K562 (cell line): ENCODE data around the gene PATJ. TPM values are rescaled to one million over a fixed set of nuclear protein-coding genes. Genes with fewer than 3 reads are reported as not detected.
A peak's percentile ranks its signal among the peaks of the same experiment; 100 is the strongest.

ENCODE experiments used
- ATAC-seq: fragments of 200-7000 bp; cut with Tn5 transposase; 3 replicates; pipeline ENCODE4 v1.9.1; 2020; ENCODE audit warnings: moderate library complexity
- Bru-seq: library from RNA; stranded (reverse); fragments of 400-500 nt; gene quantifications from one replicate; lab custom pipeline; 2021; lab: Mats Ljungman, UMichigan
- BruChase-seq, 2 experiments: library from RNA; stranded (reverse); fragments of 400-500 nt; gene quantifications; one replicate each; lab custom pipeline; 2021; lab: Mats Ljungman, UMichigan
- BruUV-seq: library from RNA; stranded (reverse); fragments of 400-500 nt; replicated peaks from 2 replicates; lab custom pipeline; 2021; lab: Mats Ljungman, UMichigan
- CTCF ChIA-PET: fragments of 300-600 bp; formaldehyde crosslinking; extraction: SDS; loops from one replicate; lab custom pipeline; 2021; ENCODE audit warnings: low intra/inter-chr PET ratio; lab: Yijun Ruan, JAX
- POLR2A ChIA-PET: fragments of 300-600, 350-650 bp; sonication (Branson Sonifier 250); formaldehyde crosslinking; extraction: SDS; loops from one replicate; lab custom pipeline; 2021; ENCODE audit warnings: antibody characterized with exemption, inconsistent platforms; lab: Yijun Ruan, JAX
- DNase-seq, 4 experiments: peaks; one replicate each; pipeline versions ENCODE4 v3.0.0 to v3.0.0-alpha.2; 2011 to 2018; ENCODE audit warnings: low spot score in 3 of 4, mixed read lengths in 3 of 4; ENCODE audit errors: extremely low read depth in 1 of 4
- FAIRE-seq: peaks from 2 replicates; lab custom pipeline; 2011; peaks lifted over from hg19 to GRCh38; lab: Jason Lieb, UNC
- H2AFZ ChIP-seq: 2 replicates; pipeline ENCODE4 v1.6.0; 2011; ENCODE audit warnings: low read depth, low read length, control low read depth, inconsistent platforms
- H3K27ac ChIP-seq: fragments of 200-600 bp; 3 replicates; pipeline ENCODE4 v1.8.0; 2011; ENCODE audit warnings: low read depth, mild to moderate bottlenecking, control low read depth, inconsistent platforms, low read length, moderate library complexity, mixed read lengths; ENCODE audit errors: extremely low read depth
- H3K27me3 ChIP-seq, 2 experiments: fragments of 300-600 bp in 1 of 2; 2 replicates in 1 of 2; 3 replicates in 1 of 2; pipeline versions ENCODE4 v1.6.0 to v1.8.0; 2011; ENCODE audit warnings: inconsistent platforms in 2 of 2, low read length in 2 of 2, mild to moderate bottlenecking in 1 of 2, mixed read lengths in 1 of 2, moderate library complexity in 1 of 2; ENCODE audit not compliant: control insufficient read depth in 2 of 2, insufficient read depth in 2 of 2
- H3K36me3 ChIP-seq: fragments of 300-600 bp; 3 replicates; pipeline ENCODE4 v1.8.0; 2011; ENCODE audit warnings: mild to moderate bottlenecking, low read length, inconsistent platforms; ENCODE audit not compliant: control insufficient read depth, insufficient read depth
- H3K4me1 ChIP-seq, 2 experiments: fragments of 200-600 bp in 1 of 2; replicated peaks in 1 of 2; 2 replicates in 1 of 2; 3 replicates in 1 of 2; pipeline versions ENCODE4 v1.5.1 to v1.8.0; 2011; ENCODE audit warnings: inconsistent platforms in 2 of 2, low read length in 2 of 2, mild to moderate bottlenecking in 1 of 2, mixed read lengths in 1 of 2, moderate library complexity in 1 of 2; ENCODE audit not compliant: control insufficient read depth in 2 of 2, insufficient read depth in 2 of 2
- H3K4me2 ChIP-seq: 2 replicates; pipeline ENCODE4 v1.6.1; 2011; ENCODE audit warnings: low read length, control low read depth, inconsistent platforms, mixed read lengths; ENCODE audit not compliant: insufficient read depth
- H3K4me3 ChIP-seq: fragments of 200-600 bp; sonication (generic), shearing (Covaris generic); 2 replicates; pipeline ENCODE4 v1.5.1; 2016; ENCODE audit warnings: control low read depth, inconsistent platforms
- H3K79me2 ChIP-seq: fragments of 200-600 bp; 3 replicates; pipeline ENCODE4 v1.8.0; 2011; ENCODE audit warnings: low read length, inconsistent platforms; ENCODE audit not compliant: control insufficient read depth, insufficient read depth
- H3K9ac ChIP-seq, 2 experiments: 2 replicates each; pipeline versions ENCODE4 v1.6.0 to v1.6.1; 2011; ENCODE audit warnings: low read depth in 2 of 2, low read length in 2 of 2, control low read depth in 1 of 2, inconsistent platforms in 1 of 2, mild to moderate bottlenecking in 1 of 2, mixed read lengths in 1 of 2; ENCODE audit not compliant: insufficient read depth in 1 of 2
- H3K9me1 ChIP-seq: one replicate; pipeline ENCODE4 v1.6.0; 2011; ENCODE audit warnings: inconsistent platforms, mild to moderate bottlenecking, low read length, moderate library complexity; ENCODE audit not compliant: control insufficient read depth, insufficient read depth
- H3K9me3 ChIP-seq: replicated peaks from 2 replicates; pipeline ENCODE4 v1.5.1; 2011; ENCODE audit warnings: low read depth, low read length, inconsistent platforms; ENCODE audit not compliant: control insufficient read depth, insufficient read depth
- H4K20me1 ChIP-seq: replicated peaks from 2 replicates; pipeline ENCODE4 v1.6.1; 2011; ENCODE audit warnings: low read length, inconsistent platforms, mixed read lengths; ENCODE audit not compliant: control insufficient read depth, insufficient read depth
- ASH1L ChIP-seq: fragments of 450-650 bp; IDR thresholded peaks from 2 replicates; pipeline ENCODE4 v1.6.1; 2018; ENCODE audit warnings: borderline replicate concordance, mild to moderate bottlenecking, low read depth; ENCODE audit not compliant: partially characterized antibody
- CBX5 ChIP-seq: IDR thresholded peaks from 2 replicates; pipeline ENCODE4 v1.6.1; 2014; ENCODE audit warnings: low read depth, borderline replicate concordance
- CTBP1 ChIP-seq: fragments of 450-650 bp; IDR thresholded peaks from 2 replicates; pipeline ENCODE4 v1.6.1; 2016; ENCODE audit warnings: borderline replicate concordance
- ELF2 ChIP-seq: fragments of 250-450 bp; sonication (Bioruptor Pico); IDR thresholded peaks from 2 replicates; pipeline ENCODE4 v1.5.0; 2021; ENCODE audit warnings: mild to moderate bottlenecking
- FIP1L1 ChIP-seq: fragments of 200-400 bp; formaldehyde crosslinking; IDR thresholded peaks from 2 replicates; pipeline ENCODE4 v1.6.1; 2018; ENCODE audit warnings: mild to moderate bottlenecking, low read depth, low read length; ENCODE audit not compliant: poor library complexity, severe bottlenecking
- HEY1 ChIP-seq: fragments of 250-450 bp; sonication (Bioruptor Pico); IDR thresholded peaks from 2 replicates; pipeline ENCODE4 v1.5.0; 2020; ENCODE audit warnings: mild to moderate bottlenecking, moderate library complexity, borderline replicate concordance
- MCM3 ChIP-seq: fragments of 450-650 bp; IDR thresholded peaks from 2 replicates; pipeline ENCODE4 v1.6.1; 2016
- POU5F1 ChIP-seq: fragments of 150-350 bp; IDR thresholded peaks from 2 replicates; pipeline ENCODE4 v1.6.1; 2014; ENCODE audit warnings: borderline replicate concordance, low read length, low read depth, mild to moderate bottlenecking; ENCODE audit not compliant: partially characterized antibody
- RBM39 ChIP-seq: fragments of 200-400 bp; formaldehyde crosslinking; optimal IDR thresholded peaks from 2 replicates; pipeline ENCODE3; 2018; ENCODE audit warnings: low read depth, low read length
- TEAD2 ChIP-seq: fragments of 450-650 bp; IDR thresholded peaks from 2 replicates; pipeline ENCODE4 v1.6.1; 2016; ENCODE audit warnings: missing genetic modification characterization, control low read depth, missing compliant biosample characterization
- ZBTB8A ChIP-seq: fragments of 450-650 bp; IDR thresholded peaks from 2 replicates; pipeline ENCODE4 v1.6.1; 2018; ENCODE audit warnings: mild to moderate bottlenecking, moderate library complexity; ENCODE audit not compliant: partially characterized antibody
- ZSCAN29 ChIP-seq: fragments of 450-650 bp; IDR thresholded peaks from 2 replicates; pipeline ENCODE4 v1.6.1; 2017
- WGBS: fragments of 100-300 bp; shearing (Covaris generic); methylation state at CpG from one replicate; pipeline ENCODE4 v1.1.6; 2016; ENCODE audit warnings: low coverage, mixed read lengths; ENCODE audit not compliant: insufficient coverage; ENCODE audit errors: missing lambda C conversion rate; 5-methylcytosine and 5-hydroxymethylcytosine counted together
- in situ Hi-C: fragments of 300-500 bp; cut with MboI; formaldehyde crosslinking; loops from 4 replicates; pipeline ENCODE4 v1.15.0; 2018; ENCODE audit warnings: inconsistent platforms, mixed read lengths
- intact Hi-C: fragments of 100-400 bp; cut with micrococcal nuclease; formaldehyde crosslinking; loops from 2 replicates; pipeline ENCODE4 v1.14.2; 2022
- long read RNA-seq, 3 experiments: library from polyadenylated mRNA in 2 of 3; library from RNA in 1 of 3; unstranded in 2 of 3; stranded (forward) in 1 of 3; transcript quantifications; one replicate each; pipeline ENCODE4 v2.0.0, GENCODE V29; 2019 to 2022
- polyA minus RNA-seq, 3 experiments: library from RNA; depleted of rRNA, polyadenylated mRNA; stranded (reverse); fragments of >200 nt; gene quantifications; 2 replicates each; pipeline ENCODE4 v1.2.3, GENCODE V29; 2011
- polyA plus RNA-seq, 8 experiments: library from polyadenylated mRNA; depleted of rRNA in 4 of 8; stranded (reverse) in 5 of 8; unstranded in 3 of 8; fragments of >200 nt; fragmentation: Nextera tagmentation in 2 of 8; fragmentation: Illumina TruSeq in 1 of 8; extraction: Ambion mirVana in 2 of 8; extraction: Trizol in 1 of 8; gene quantifications; 2 replicates each; pipeline versions ENCODE4 v1.2.1 to v1.2.3, GENCODE V29; 2011 to 2014; ENCODE audit warnings: inconsistent platforms in 1 of 8, missing spikeins in 1 of 8
- total RNA-seq, 7 experiments: library from RNA; depleted of rRNA in 6 of 7; stranded (reverse); fragments of >200 nt in 6 of 7; fragmentation: Illumina TruSeq in 2 of 7; extraction: Trizol in 2 of 7; gene quantifications; 2 replicates each; pipeline versions ENCODE4 v1.2.1 to v1.2.3, GENCODE V29; 2011 to 2021; ENCODE audit warnings: low replicate concordance in 1 of 7
- TF ChIP-seq, protein P1 (sequence below): sonication (generic); formaldehyde crosslinking; IDR thresholded peaks from 2 replicates; pipeline ENCODE4 v1.8.0; 2023; ENCODE audit warnings: mild to moderate bottlenecking, missing genetic modification reagents

The PATJ gene
- total RNA-seq (2011; cell fraction: chromatin; rRNA removed; ENCODE audit: low replicate concordance): not detected in 2 replicates
- total RNA-seq (2011; cell fraction: nucleolus; rRNA removed): not detected in 2 replicates
- not detected in 2 replicates for total RNA-seq (2011; cell fraction: nucleoplasm; rRNA removed)
- total RNA-seq (2014; rRNA removed) (not detected in 2 replicates), total RNA-seq (2014; rRNA removed; fragmentation: Illumina TruSeq; extraction: Trizol) (not detected in 2 replicates), total RNA-seq (2015; rRNA removed; fragmentation: Illumina TruSeq; extraction: Trizol) (not detected in 2 replicates), total RNA-seq (2021) (0.22 and 0.47 TPM in 2 replicates), polyA plus RNA-seq (2011; rRNA removed) (not detected in 2 replicates), polyA plus RNA-seq (2014; fragmentation: Illumina TruSeq; extraction: Trizol) (not detected in 2 replicates), polyA plus RNA-seq (2014; fragmentation: Nextera tagmentation; extraction: Ambion mirVana) (not detected), polyA plus RNA-seq (2014; rRNA removed) (not detected in 2 replicates), polyA minus RNA-seq (2011; rRNA and poly(A)+ RNA removed) (not detected in 2 replicates), Bru-seq, nascent RNA (percentile 14 among the genes with signal in this experiment), BruChase-seq, experiment 1, labeled RNA remaining after a 2-hour chase (percentile 13 among the genes with signal in this experiment), BruChase-seq, experiment 2, labeled RNA remaining after a 6-hour chase (percentile 15 among the genes with signal in this experiment)
- polyA plus RNA-seq (2011; cell fraction: cytosol; rRNA removed): not detected in 2 replicates
- not detected in 2 replicates for polyA plus RNA-seq (2011; cell fraction: nucleus; rRNA removed)
- polyA plus RNA-seq (2012): not detected in 2 replicates
- not detected in 2 replicates for polyA minus RNA-seq (2011; cell fraction: cytosol; rRNA and poly(A)+ RNA removed)
- polyA minus RNA-seq (2011; cell fraction: nucleus; rRNA and poly(A)+ RNA removed): not detected in 2 replicates
- long read RNA-seq, experiment 1: 0 reads
- long read RNA-seq, experiment 2: 0 reads
- long read RNA-seq, experiment 3: 0 reads

DNA sequence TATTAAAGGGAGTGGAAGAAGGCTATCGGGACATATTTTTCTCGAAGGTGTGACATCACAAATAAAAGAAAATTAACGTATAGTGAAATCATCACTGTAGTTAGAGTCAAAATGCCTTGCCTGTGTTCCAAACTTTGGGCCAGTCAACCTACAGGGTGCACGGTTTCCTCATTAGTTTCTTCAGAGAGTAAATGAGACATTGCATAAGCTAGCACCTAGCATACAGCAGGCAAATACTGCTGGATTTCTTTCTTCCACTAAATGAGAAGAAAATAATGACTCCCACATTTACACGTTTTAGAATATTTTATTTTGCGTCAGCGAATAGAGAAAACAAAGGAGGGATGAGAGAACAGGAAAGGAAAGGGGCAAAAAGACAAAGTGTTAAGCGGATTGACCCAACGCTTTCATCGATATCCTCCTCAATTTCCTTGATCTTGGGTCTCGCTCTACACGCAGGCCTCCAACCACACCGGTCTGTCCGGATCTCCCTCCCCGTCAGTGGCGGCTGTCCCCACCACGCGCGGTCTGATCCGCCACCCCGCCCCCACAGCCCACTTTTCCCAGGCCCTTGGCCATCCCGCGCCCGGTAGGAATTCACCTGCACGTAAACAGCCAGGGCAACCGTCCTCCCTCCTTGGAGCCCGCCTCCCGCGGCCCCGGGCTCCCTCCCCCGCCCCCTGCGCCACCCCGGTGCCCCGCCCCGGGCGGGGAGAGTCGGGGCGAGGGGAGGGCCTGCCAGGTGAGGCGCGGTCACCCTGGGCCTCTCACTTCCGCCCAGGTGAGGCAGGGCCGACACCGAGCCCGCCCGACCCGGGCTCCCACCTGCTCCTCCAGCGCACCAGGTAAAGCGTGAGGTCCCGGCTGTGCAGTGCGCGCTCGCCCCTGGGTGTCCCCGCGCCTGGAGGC lies at the start of gene PATJ:
Gene PATJ (plus strand): TSS at position 770 of the 909 bp plus-strand sequence. CDS start 20,413 bp downstream, outside the sequence.
- no peaks in the 10 kb centered on the region for H4K20me1 ChIP-seq
- WGBS: 69% methylated on average over 12 of the region's 54 CpGs
- H3K4me1 ChIP-seq: no peaks in the 10 kb centered on the region; a peak in 1 of 5 replicates
- BruUV-seq: no TSS peak
- no peak within 1 kb of the TSS for H3K9ac ChIP-seq
- no peak within 1 kb of the TSS for H2AFZ ChIP-seq
- no peak for TF ChIP-seq MCM3
- TF ChIP-seq POU5F1: no peak
- TF ChIP-seq ASH1L: no peak
- no peak for TF ChIP-seq CBX5
- TF ChIP-seq CTBP1: no peak
- no peak for TF ChIP-seq ZSCAN29
- TF ChIP-seq, protein P1, sequence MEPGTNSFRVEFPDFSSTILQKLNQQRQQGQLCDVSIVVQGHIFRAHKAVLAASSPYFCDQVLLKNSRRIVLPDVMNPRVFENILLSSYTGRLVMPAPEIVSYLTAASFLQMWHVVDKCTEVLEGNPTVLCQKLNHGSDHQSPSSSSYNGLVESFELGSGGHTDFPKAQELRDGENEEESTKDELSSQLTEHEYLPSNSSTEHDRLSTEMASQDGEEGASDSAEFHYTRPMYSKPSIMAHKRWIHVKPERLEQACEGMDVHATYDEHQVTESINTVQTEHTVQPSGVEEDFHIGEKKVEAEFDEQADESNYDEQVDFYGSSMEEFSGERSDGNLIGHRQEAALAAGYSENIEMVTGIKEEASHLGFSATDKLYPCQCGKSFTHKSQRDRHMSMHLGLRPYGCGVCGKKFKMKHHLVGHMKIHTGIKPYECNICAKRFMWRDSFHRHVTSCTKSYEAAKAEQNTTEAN (CRISPR knock-in tag): no peak
- no peak for TF ChIP-seq ZBTB8A
- no peak for TF ChIP-seq TEAD2 (tag)
- TF ChIP-seq HEY1 (CRISPR knock-in tag): no peak
- no peak for TF ChIP-seq FIP1L1
- no peak for TF ChIP-seq ELF2
- TF ChIP-seq RBM39: no peak
- intact Hi-C loops: no loop called here
- no peaks in the 10 kb centered on the region for H3K27me3 ChIP-seq
- H3K4me2 ChIP-seq: no peak within 1 kb of the TSS
- no peaks in the 10 kb centered on the region for H3K9me1 ChIP-seq
- no peak for DNase-seq
- H3K36me3 ChIP-seq: no peaks in the 10 kb centered on the region
- CTCF ChIA-PET: no interaction called here
- in situ Hi-C loops: no loop called here
- H3K27ac ChIP-seq: no peak within 1 kb of the TSS
- FAIRE-seq: no peak
- no peaks in the 10 kb centered on the region for H3K79me2 ChIP-seq
- ATAC-seq: no peak
- no peak within 1 kb of the TSS for H3K4me3 ChIP-seq
- no peaks in the 10 kb centered on the region for H3K9me3 ChIP-seq
- POLR2A ChIA-PET: no interaction called here
